ENCODE results near the gene EVI2B. TPM values are rescaled to one million over a fixed set of nuclear protein-coding genes. Genes with fewer than 3 reads are reported as not detected.
"Not testable (repeated sequence)": the region's sequence is repeated elsewhere in the genome, so short reads cannot be mapped to it uniquely, and the experiment has no call there.

The EVI2B gene
- total RNA-seq, 4 donors from 2014 or later: 1.2 to 5.0 (median 2.4) TPM

- no peak for DNase-seq (ENCODE audit: low spot score in 2 of 2)
- no peak overlapping the region for H3K4me3 ChIP-seq (ENCODE audit: low read depth, poor library complexity, severe bottlenecking)
- intact Hi-C loops (cut with DNase I; ENCODE audit: low total_unique reads): no loop called here
- WGBS, 2 donors: 75 to 77% methylated on average over 3 of the region's 3 CpGs
- TF ChIP-seq POLR2A (IDR thresholded peaks at IDR 0.05): no peak
- no peak for TF ChIP-seq CTCF (IDR thresholded peaks at IDR 0.05)
Observed at GRCh38 chr17:31314782-31315100, 887 bp upstream of the EVI2B start.

GRCh38 chr17:31312223-31312622 lies 1.6 kb downstream of the EVI2B start:
- DNase-seq (ENCODE audit: low spot score in 2 of 2); H3K4me3 ChIP-seq (ENCODE audit: low read depth, poor library complexity, severe bottlenecking); intact Hi-C loops (cut with DNase I; ENCODE audit: low total_unique reads): not testable (repeated sequence)
- 79 to 80% methylated on average over 7 of the region's 7 CpGs for WGBS, 2 donors

GRCh38 chr17:31311526-31311925 lies 2.3 kb downstream of the EVI2B start:
- intact Hi-C loops (cut with DNase I; ENCODE audit: low total_unique reads): no loop called here
- TF ChIP-seq POLR2A (IDR thresholded peaks at IDR 0.05): no peak
- TF ChIP-seq CTCF (IDR thresholded peaks at IDR 0.05): no peak
- no peak overlapping the region for H3K4me3 ChIP-seq (ENCODE audit: low read depth, poor library complexity, severe bottlenecking)
- WGBS, 2 donors: 72 to 86% methylated on average over 3 of the region's 3 CpGs
- DNase-seq (ENCODE audit: low spot score in 2 of 2): no peak

DNA sequence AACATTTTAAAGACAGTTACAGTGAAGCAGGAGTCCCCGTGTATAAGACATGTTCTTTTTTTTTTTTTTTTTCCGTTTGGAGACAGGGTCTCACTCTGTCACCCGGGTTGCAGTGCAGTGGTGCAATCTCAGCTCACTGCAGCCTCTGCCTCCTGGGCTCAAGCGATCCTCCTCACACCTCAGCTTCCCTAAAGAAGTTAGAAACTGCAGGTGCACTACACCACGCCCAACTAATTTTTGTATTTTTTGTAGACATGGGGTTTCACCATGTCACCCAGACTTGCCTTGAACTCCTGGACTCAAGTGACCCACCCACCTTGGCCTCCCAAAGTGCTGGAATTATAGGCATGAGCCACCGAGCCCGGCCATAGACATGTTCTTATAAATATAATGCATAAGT lies 3.0 kb downstream of the EVI2B start:
- WGBS, 2 donors: 77 to 83% methylated on average over 7 of the region's 7 CpGs
- intact Hi-C loops (cut with DNase I; ENCODE audit: low total_unique reads): no loop called here
- TF ChIP-seq CTCF (IDR thresholded peaks at IDR 0.05): no peak
- TF ChIP-seq POLR2A (IDR thresholded peaks at IDR 0.05): no peak
- no peak for DNase-seq (ENCODE audit: low spot score in 2 of 2)
- no peak overlapping the region for H3K4me3 ChIP-seq (ENCODE audit: low read depth, poor library complexity, severe bottlenecking)

GRCh38 chr17:31310260-31310659 lies 3.6 kb downstream of the EVI2B start:
- no peak overlapping the region for H3K4me3 ChIP-seq (ENCODE audit: low read depth, poor library complexity, severe bottlenecking)
- 52 to 60% methylated on average over 2 of the region's 2 CpGs for WGBS, 2 donors
- no peak for DNase-seq (ENCODE audit: low spot score in 2 of 2)
- intact Hi-C loops (cut with DNase I; ENCODE audit: low total_unique reads): no loop called here
- no peak for TF ChIP-seq CTCF (IDR thresholded peaks at IDR 0.05)
- no peak for TF ChIP-seq POLR2A (IDR thresholded peaks at IDR 0.05)

GRCh38 chr17:31309556-31309955 lies 4.3 kb downstream of the EVI2B start:
- DNase-seq (ENCODE audit: low spot score in 2 of 2): no peak
- WGBS, 2 donors: 80 to 81% methylated on average over 2 of the region's 2 CpGs
- TF ChIP-seq POLR2A (IDR thresholded peaks at IDR 0.05): no peak
- no peak for TF ChIP-seq CTCF (IDR thresholded peaks at IDR 0.05)
- H3K4me3 ChIP-seq (ENCODE audit: low read depth, poor library complexity, severe bottlenecking): no peak overlapping the region
- intact Hi-C loops (cut with DNase I; ENCODE audit: low total_unique reads): no loop called here

All from lower leg skin (tissue), 4 donors.